Glomerular endothelial cell (primary cell): ENCODE measurements around the gene LASP1NB.

Experiments used
- DNase-seq: peaks from one replicate; pipeline ENCODE4 v3.0.0-alpha.2; 2011; ENCODE audit warnings: low read depth, low spot score; ENCODE audit errors: extremely low read depth

Gene LASP1NB

DNA sequence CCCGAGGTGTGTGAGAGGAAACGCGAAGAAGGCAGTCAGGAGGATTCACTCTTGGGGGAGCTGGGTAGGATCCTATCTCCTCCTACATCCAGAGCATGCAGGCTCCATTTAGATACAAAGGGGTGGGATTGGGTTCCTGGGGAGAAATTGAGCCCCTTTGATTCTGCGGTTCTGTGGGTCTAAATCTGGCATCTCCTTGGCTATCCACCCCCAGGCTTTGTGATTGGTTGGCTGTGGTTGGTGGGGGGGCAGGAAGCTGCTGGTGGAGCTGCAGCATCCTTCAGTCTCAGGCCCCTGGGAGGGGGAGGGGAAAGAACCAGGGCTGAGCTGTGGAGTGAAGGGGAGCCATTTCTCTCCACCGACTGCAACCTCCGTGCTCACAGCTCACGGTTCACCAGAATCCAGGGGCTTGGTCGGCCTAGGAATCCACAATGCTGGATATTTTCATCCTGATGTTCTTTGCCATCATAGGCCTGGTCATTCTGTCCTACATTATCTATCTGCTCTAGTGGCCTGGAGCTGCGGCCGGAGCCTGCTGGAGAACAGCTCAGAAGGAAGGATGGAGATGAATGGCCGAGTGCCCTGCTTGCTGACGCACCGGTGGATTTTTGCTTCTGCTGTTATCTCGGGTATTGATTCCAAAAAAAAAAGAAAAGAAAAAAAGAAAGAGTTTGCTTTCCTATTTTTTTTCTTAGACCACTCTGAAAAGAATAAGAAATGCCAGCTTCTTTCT lies at the start of gene LASP1NB:
Gene LASP1NB (plus strand): TSS at position 352 of the 733 bp plus-strand sequence.
- no peak for DNase-seq

GRCh38 chr17:38877130-38877851 lies 48.1 kb upstream of the LASP1NB start:
- no peak for DNase-seq

- no peak for DNase-seq
Observed at GRCh38 chr17:38879878-38880665, 45.3 kb upstream of the LASP1NB start.

- no peak for DNase-seq
Observed at GRCh38 chr17:38881600-38882191, 43.7 kb upstream of the LASP1NB start.

DNA sequence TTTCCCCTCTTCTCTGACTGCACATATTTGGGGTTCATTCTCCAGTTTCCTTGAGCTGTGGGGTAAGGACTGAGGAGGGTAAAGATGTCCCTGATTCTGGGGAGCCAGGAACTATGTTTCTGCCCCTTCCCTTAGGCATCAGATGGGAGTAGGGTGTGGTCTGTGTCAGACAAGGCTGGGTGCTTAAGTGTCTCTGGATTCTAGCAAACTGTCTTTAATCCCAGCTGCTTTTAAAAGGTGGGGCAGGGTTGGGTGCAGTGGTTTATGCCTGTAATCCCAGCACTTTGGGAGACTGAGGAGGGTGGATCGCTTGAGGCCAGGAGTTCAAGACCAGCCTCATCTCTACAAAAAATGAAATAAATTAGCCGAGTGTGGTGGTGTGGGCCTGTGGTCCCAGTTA lies 42.5 kb upstream of the LASP1NB start:
- no peak for DNase-seq

DNA sequence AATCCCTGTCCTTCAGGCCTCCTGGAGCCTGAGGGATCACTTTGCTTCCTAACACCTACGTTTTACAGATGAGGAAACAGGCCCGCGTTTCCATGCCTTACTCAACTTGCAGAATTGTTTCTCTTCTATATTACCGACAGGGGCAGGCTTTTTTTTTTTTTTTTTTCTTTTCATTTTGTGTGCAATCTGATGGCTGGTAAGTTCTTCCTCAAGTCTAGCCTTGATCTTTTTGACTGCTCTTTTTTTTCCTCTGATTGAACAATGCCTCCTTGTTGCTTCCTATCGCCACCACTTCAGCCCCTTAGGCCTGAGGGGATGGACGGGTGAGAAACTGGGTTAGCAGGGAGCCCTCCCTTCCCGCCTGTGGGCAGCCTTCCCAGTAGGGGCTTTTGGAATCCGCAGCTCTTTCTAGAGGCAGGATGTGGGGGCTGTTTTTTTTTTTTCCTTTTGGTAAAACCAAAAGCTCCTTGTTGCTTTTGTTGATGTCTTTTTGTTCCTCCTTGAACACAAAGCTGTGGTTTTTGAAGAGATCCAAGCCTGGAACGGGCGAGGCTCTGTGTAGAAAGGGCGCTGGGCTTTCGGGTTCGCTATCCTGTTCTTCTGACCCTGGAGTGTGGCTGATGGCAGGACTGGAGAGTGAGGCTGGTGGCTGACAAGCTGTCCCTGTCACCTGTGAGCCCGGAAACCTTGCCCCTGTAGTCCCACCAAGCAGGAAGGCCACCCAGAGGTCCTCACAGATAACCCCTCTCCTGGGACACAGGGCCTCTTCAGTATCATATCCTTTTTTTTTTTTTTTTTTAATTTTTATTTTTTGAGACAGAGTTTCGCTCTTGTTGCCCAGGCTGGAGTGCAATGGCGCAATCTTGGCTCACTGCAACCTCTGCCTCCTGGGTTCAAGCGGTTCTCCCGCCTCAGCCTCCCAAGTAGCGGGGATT lies 41.6 kb upstream of the LASP1NB start:
- DNase-seq = no peak

GRCh38 chr17:38885044-38885727 lies 40.2 kb upstream of the LASP1NB start:
- DNase-seq = no peak

GRCh38 chr17:38885728-38886642 lies 39.4 kb upstream of the LASP1NB start:
- DNase-seq = no peak

DNA sequence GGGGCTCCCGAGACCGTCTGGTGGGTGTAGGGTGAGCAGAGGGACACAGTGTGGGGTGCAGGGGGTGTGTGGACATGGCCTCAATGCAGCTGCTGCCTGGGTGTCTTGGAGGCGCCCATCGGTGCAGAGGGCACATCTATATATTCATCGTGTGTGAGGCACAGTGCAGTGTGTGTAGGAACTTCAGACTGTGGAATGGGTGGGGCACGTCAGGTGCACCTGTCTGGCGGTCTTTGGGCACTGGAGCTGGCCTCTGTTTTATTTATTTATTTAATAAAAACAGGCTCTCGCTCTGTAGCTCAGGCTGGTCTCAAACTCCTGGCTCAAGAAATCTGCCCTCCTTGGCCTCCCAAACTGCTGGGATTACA lies 38.8 kb upstream of the LASP1NB start:
- no peak for DNase-seq

- no peak for DNase-seq
Observed at GRCh38 chr17:38888842-38889241, 36.6 kb upstream of the LASP1NB start.

DNA sequence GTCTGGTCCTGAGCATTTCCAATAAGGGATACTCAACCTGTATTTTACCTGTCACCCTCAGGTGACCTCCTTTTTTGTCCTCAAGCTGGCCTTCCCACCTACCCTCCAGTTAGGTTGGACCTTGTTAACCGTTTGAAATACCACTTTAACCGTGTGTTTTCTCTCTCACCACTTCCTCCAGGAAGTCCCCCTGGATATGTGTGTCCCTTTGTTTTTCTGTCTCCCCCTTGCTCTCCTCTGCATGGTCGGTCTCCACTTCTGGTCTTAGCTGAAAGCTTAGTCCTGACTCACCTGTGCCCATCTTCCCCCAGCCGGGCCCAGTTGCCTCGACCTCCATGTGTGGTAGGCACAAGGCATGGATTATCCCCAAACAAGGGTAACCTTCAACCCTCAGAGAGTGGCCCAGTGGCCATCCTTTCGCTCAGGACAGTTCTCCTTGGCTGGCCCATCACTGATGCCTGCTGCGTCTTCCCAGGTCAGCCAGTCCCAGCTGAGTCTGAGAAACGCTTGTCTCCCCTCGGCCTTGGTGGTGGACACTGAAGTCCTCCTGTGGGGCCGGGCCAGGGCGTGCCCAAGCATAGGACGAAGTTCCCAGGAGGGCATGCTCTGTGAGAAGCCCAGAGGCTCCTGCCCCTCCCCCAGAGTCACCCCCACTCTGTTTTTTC lies 35.5 kb upstream of the LASP1NB start:
- no peak for DNase-seq

GRCh38 chr17:38890410-38890746 lies 35.0 kb upstream of the LASP1NB start:
- DNase-seq = no peak

DNA sequence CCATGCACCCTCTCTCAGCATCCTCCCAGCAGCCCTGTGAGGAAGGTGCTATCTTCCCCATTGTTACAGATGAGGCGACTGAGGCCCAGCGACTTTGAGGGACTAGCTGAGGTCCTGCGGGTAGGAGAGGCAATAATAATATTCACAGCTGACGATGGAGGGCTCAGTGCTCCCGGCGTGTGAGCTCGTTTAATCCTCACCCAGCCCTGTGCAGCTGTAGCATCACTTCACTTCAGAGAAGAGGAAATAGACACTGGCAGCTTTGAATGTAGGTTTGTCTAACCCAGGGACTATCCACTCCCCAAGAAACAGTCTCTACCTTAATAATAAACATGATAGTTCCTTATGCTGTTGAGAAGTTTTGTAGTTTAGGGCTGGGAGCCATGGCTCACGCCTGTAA lies 34.0 kb upstream of the LASP1NB start:
- no peak for DNase-seq

DNA sequence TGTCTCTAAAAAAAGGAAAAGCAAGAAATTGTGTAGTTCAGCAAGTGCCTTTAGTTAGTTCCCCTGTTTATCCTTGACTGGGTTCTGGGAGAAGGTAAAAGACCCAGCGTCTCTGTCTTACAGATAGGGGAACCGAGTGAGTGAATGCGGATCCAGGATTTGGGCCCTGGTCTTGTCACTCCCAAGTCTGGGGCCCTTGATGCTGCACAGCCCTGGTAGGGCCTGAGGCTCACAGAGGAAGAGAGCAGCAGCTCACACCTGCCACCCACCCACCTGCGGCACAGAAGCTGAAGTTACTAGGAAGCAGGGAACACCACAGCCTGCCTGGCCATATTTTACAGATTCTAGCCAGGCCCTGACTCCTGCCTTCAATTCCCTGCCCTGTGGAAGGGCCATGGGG lies 33.3 kb upstream of the LASP1NB start:
- no peak for DNase-seq

DNA sequence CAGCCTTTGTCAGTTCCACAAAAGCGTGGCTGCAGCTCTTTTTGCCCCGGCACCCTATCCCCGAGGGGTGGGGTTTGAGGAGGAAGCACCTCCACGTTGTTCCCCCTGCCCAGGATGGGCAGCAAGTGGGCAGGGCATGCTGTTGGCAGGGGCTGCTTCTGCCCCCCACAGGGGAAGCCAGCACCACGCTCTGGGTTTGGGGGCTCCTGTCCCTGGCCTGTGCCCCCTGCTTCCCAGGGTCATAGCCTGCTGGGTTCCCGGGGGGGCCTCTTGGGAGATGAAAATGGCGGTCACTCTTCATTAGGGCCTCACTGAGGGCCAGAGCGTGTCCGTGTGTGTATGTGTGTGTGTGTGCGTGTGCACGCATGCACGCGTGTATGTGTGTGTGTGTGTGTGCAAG lies 32.8 kb upstream of the LASP1NB start:
- DNase-seq = no peak

DNA sequence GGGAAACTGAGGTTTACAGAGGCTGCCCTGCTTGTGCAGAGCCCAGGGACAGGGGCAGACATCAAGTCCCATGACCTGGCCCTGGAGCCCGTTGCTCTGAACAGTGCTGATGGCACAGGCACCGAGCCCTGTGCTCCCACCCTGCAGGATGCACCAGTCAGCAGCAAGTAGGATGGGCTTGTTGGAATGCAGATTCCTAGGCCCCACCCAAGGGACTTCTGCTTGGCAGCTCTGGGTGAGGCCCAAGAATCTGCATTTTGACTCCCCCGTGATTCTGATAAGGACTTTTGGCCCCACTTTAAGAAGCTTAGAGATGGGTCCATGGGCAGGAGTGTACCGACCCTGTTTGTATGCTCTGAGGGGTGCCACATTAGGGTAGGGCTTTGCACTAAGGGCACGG lies 32.3 kb upstream of the LASP1NB start:
- no peak for DNase-seq

GRCh38 chr17:38893607-38894006 lies 31.8 kb upstream of the LASP1NB start:
- no peak for DNase-seq

DNA sequence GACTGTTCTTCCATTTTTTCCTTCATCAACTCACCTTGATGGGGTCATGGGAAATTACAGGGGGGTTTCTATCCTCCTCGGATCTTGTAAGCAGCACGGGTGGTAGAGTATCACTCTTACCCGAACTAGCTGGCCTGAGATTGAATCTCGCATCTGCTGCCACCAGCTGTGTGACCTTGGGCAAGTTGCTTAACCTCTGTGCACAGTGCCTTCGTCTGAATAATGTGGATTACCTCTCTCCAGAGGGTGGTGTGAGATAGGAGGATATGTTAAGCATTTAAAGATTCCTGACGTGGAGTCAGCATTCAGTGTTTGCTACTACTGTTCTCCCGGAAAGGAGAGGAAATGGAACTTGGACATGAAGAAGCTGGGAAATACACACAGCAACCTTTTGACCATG lies 31.1 kb upstream of the LASP1NB start:
- DNase-seq = no peak
